ENCODE measurements around the gene BPGM.

BPGM gene

DNA sequence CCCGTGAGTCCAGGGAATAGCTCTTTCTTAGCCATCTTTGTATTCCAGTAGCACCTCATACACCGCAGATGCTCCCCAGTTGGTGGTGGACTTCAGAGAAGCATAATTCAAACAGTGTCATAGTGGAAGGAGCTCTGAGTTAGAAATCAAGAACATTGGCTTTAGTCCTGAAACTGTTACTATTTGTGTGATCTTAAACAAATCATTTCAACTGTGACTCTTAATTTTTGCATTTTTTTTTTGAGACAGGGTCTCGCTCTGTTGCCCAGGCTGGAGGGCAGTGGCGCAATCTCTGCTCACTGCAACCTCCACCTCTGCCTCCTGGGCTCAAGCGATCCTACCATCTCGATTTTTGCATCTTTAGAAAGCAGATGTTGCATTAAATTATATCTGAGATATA is 1.8 kb downstream of the BPGM start:
- ChIA-PET CTCF (interaction anchor here (0.6 to 8.3 kb wide), 9 partner anchors 10 to 521 kb away, joined by 3 to 90 read pairs (median 4); no protein-coding TSS in a partner anchor), POLR2A (interaction anchor here (3.3 kb wide), 1 partner anchor 21 kb away, joined by 25 read pairs; no protein-coding TSS in a partner anchor)
- H3K27ac ChIP-seq (ENCODE audit: insufficient read depth in 1 of 2, low read depth in 1 of 2, low read length in 2 of 2, poor library complexity in 1 of 2, severe bottlenecking in 2 of 2), result no peak overlapping the region
- no peaks in the 10 kb centered on the region for H3K27me3 ChIP-seq (replicated peaks in 2 of 5; ENCODE audit: control insufficient read depth in 4 of 5, insufficient read depth in 5 of 5, low read length in 4 of 5)
- no peaks in the 10 kb centered on the region for H3K9me3 ChIP-seq (ENCODE audit: control extremely low read depth in 1 of 5, control insufficient read depth in 4 of 5, insufficient read depth in 2 of 5, low read depth in 1 of 5, low read length in 4 of 5)
- no peak for DNase-seq
- no peaks in the 10 kb centered on the region for H3K36me3 ChIP-seq (ENCODE audit: control insufficient read depth in 4 of 4, insufficient read depth in 4 of 4, low read length in 3 of 4)
- H3K4me3 ChIP-seq (ENCODE audit: control insufficient read depth in 1 of 7, extremely low read depth in 1 of 7, insufficient read depth in 4 of 7, low read depth in 2 of 7, low read length in 6 of 7), result no peak overlapping the region
- WGBS (ENCODE audit: insufficient coverage), result 100% methylated on average over 2 of the region's 6 CpGs
- H3K4me1 ChIP-seq (ENCODE audit: control extremely low read depth in 1 of 4, control insufficient read depth in 4 of 4, insufficient read depth in 4 of 4, low read length in 3 of 4), result peaks cover 9 to 22% (median 15%) of the 10 kb centered on the region in 4 experiments

DNA sequence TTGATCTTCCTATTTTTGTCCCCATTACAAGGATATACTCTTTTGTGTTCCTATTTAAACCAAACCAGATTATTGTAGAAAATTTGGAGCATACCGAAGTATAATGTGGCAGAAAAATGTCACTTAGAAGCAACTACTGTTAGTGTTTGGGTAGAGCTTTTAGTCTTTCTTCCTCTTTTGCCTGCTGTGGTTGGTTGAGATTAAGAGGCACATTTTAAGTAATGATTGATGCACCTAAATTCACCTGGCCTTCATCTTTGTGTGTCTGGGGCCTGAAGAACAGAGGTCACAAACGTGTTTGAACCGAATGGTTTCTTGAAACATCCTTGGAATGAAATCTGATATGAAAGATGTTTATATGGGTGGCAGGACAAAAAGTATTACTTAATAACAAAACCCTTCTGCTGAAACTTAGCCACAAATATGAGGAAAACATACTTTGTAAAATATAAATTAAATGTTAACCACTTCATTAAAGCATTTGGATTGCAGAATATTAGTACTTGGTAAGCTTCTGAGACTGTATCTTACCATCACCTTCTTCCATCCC is 2.6 kb downstream of the BPGM start:
- WGBS (ENCODE audit: insufficient coverage), result no CpG with 5 or more reads among the region's 3 CpGs
- H3K27ac ChIP-seq (ENCODE audit: insufficient read depth in 1 of 2, low read depth in 1 of 2, low read length in 2 of 2, poor library complexity in 1 of 2, severe bottlenecking in 2 of 2), result no peak overlapping the region
- ChIA-PET POLR2A (no interaction called here), CTCF (interaction anchor here (0.6 to 8.3 kb wide), 6 partner anchors 8 to 52 kb away, joined by 3 to 90 read pairs (median 8); no protein-coding TSS in a partner anchor)
- no peaks in the 10 kb centered on the region for H3K9me3 ChIP-seq (ENCODE audit: control extremely low read depth in 1 of 5, control insufficient read depth in 4 of 5, insufficient read depth in 2 of 5, low read depth in 1 of 5, low read length in 4 of 5)
- H3K4me3 ChIP-seq (ENCODE audit: control insufficient read depth in 1 of 7, extremely low read depth in 1 of 7, insufficient read depth in 4 of 7, low read depth in 2 of 7, low read length in 6 of 7), result no peak overlapping the region
- DNase-seq, result peak in 2 of 3 donors; percentile 49 to 57
- H3K27me3 ChIP-seq (replicated peaks in 2 of 5; ENCODE audit: control insufficient read depth in 4 of 5, insufficient read depth in 5 of 5, low read length in 4 of 5), result no peaks in the 10 kb centered on the region
- H3K4me1 ChIP-seq (ENCODE audit: control extremely low read depth in 1 of 4, control insufficient read depth in 4 of 4, insufficient read depth in 4 of 4, low read length in 3 of 4), result peaks cover 9 to 22% (median 15%) of the 10 kb centered on the region in 4 experiments
- no peaks in the 10 kb centered on the region for H3K36me3 ChIP-seq (ENCODE audit: control insufficient read depth in 4 of 4, insufficient read depth in 4 of 4, low read length in 3 of 4)

DNA sequence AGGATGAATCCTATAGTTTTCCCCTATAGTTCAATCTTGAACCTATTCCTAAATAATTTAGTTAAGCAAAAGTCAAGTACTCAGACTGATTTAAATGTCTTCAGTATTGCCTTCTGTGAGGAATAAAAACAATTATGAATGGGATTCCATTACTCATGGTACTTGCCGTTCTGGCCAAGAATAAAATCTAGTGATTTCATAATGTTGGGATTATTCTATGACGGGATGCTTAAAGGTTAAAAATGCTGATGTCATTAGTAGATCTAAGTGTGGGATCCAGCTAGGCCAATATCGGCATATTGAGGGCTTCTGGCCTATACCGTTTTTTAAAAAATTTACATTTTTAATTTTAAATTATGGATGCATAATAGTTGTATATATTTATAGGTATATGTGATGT is 5.3 kb downstream of the BPGM start:
- Histone ChIP-seq H3K9me3 (ENCODE audit: control extremely low read depth in 1 of 5, control insufficient read depth in 4 of 5, insufficient read depth in 2 of 5, low read depth in 1 of 5, low read length in 4 of 5) (no peaks in the 10 kb centered on the region), H3K27ac (ENCODE audit: insufficient read depth in 1 of 2, low read depth in 1 of 2, low read length in 2 of 2, poor library complexity in 1 of 2, severe bottlenecking in 2 of 2) (no peak overlapping the region), H3K4me1 (ENCODE audit: control extremely low read depth in 1 of 4, control insufficient read depth in 4 of 4, insufficient read depth in 4 of 4, low read length in 3 of 4) (peaks cover 3 to 11% (median 6%) of the 10 kb centered on the region in 4 experiments), H3K27me3 (replicated peaks in 2 of 5; ENCODE audit: control insufficient read depth in 4 of 5, insufficient read depth in 5 of 5, low read length in 4 of 5) (no peaks in the 10 kb centered on the region), H3K36me3 (ENCODE audit: control insufficient read depth in 4 of 4, insufficient read depth in 4 of 4, low read length in 3 of 4) (peaks cover 0 to 2% (median 2%) of the 10 kb centered on the region in 4 experiments), H3K4me3 (ENCODE audit: control insufficient read depth in 1 of 7, extremely low read depth in 1 of 7, insufficient read depth in 4 of 7, low read depth in 2 of 7, low read length in 6 of 7) (no peak overlapping the region)
- POLR2A ChIA-PET, result interaction anchor here (1.2 kb wide), 1 partner anchor 39 kb away, joined by 3 read pairs; no protein-coding TSS in a partner anchor
- DNase-seq, result no peak
- WGBS (ENCODE audit: insufficient coverage), result 100% methylated on average over 1 of the region's 4 CpGs
- CTCF ChIA-PET, result no interaction called here

DNA sequence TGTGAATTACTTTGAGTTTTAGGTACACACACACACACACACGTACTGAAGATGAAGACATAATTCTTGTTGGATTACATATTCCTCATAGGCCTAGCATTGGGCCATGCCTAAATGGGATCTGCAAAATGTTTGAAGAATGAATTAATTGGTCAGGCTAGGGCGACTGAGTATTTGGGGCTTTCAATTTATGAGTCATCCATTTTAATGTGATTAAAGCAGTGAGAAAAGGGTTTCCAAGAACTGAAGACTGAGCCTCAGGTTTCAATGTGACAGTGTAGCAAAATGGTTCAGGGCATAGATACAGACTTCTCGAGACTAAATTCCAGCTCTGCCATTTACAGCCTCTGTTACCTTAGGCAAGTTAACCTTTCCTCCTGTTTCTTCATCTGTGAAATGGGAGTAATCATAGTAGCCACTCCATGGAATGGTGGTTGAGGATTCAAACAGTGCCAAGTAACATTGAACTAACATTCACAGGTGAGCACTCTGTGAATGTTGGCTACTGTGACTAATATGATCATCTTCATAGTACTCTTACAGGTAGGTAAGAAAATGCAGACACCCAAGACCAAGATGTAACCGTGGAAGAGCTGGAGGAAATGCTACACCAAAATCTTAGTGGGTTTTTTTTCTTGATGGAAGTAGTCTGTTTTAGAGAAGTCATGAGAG is 7.6 kb downstream of the BPGM start:
- POLR2A ChIA-PET, result interaction anchor here (0.7 kb wide), 1 partner anchor 23 kb away, joined by 4 read pairs; no protein-coding TSS in a partner anchor
- WGBS (ENCODE audit: insufficient coverage), result 83% methylated on average over 3 of the region's 4 CpGs
- H3K36me3 ChIP-seq (ENCODE audit: control insufficient read depth in 4 of 4, insufficient read depth in 4 of 4, low read length in 3 of 4), result peaks cover 0 to 2% (median 2%) of the 10 kb centered on the region in 4 experiments
- H3K9me3 ChIP-seq (ENCODE audit: control extremely low read depth in 1 of 5, control insufficient read depth in 4 of 5, insufficient read depth in 2 of 5, low read depth in 1 of 5, low read length in 4 of 5), result no peaks in the 10 kb centered on the region
- no peaks in the 10 kb centered on the region for H3K27me3 ChIP-seq (replicated peaks in 2 of 5; ENCODE audit: control insufficient read depth in 4 of 5, insufficient read depth in 5 of 5, low read length in 4 of 5)
- H3K4me1 ChIP-seq (ENCODE audit: control extremely low read depth in 1 of 4, control insufficient read depth in 4 of 4, insufficient read depth in 4 of 4, low read length in 3 of 4), result peaks cover 0 to 3% (median under 1%) of the 10 kb centered on the region in 4 experiments
- no peak for DNase-seq
- CTCF ChIA-PET, result interaction anchor here (0.8 to 1.8 kb wide), 3 partner anchors 9 to 21 kb away, joined by 3 to 6 read pairs (median 4); no protein-coding TSS in a partner anchor
- H3K27ac ChIP-seq (ENCODE audit: insufficient read depth in 1 of 2, low read depth in 1 of 2, low read length in 2 of 2, poor library complexity in 1 of 2, severe bottlenecking in 2 of 2), result no peak overlapping the region
- H3K4me3 ChIP-seq (ENCODE audit: control insufficient read depth in 1 of 7, extremely low read depth in 1 of 7, insufficient read depth in 4 of 7, low read depth in 2 of 7, low read length in 6 of 7), result no peak overlapping the region

DNA sequence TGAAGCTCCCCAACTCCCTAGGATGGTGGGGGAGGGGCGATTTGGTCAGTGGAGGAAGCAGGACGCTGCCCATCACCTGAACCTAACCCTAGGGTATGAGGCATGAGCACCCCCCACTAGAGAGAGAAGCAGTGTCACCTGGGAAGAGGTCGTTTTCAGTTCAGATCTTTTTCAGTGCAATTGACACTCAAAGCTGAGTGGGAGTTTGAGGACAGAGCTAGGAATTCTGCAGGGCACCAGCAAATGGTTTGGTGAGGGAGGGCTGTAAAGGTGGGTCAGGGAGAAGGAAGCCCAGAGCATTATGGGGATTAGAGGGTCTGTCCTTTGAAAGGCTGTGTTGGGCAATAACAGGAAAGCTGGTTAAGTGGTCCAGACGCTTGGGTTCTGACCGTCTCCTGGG is 10.9 kb downstream of the BPGM start:
- WGBS (ENCODE audit: insufficient coverage), result 94% methylated on average over 2 of the region's 5 CpGs
- no peak overlapping the region for H3K27ac ChIP-seq (ENCODE audit: insufficient read depth in 1 of 2, low read depth in 1 of 2, low read length in 2 of 2, poor library complexity in 1 of 2, severe bottlenecking in 2 of 2)
- H3K36me3 ChIP-seq (ENCODE audit: control insufficient read depth in 4 of 4, insufficient read depth in 4 of 4, low read length in 3 of 4), result peaks cover 3 to 9% (median 6%) of the 10 kb centered on the region in 4 experiments
- no peak overlapping the region for H3K4me3 ChIP-seq (ENCODE audit: control insufficient read depth in 1 of 7, extremely low read depth in 1 of 7, insufficient read depth in 4 of 7, low read depth in 2 of 7, low read length in 6 of 7)
- no peaks in the 10 kb centered on the region for H3K27me3 ChIP-seq (replicated peaks in 2 of 5; ENCODE audit: control insufficient read depth in 4 of 5, insufficient read depth in 5 of 5, low read length in 4 of 5)
- H3K9me3 ChIP-seq (ENCODE audit: control extremely low read depth in 1 of 5, control insufficient read depth in 4 of 5, insufficient read depth in 2 of 5, low read depth in 1 of 5, low read length in 4 of 5), result no peaks in the 10 kb centered on the region
- DNase-seq, result no peak
- ChIA-PET POLR2A (no interaction called here), CTCF (interaction anchor here (0.7 to 2.5 kb wide), 7 partner anchors 8 to 45 kb away, joined by 3 to 12 read pairs (median 5); no protein-coding TSS in a partner anchor)
- no peaks in the 10 kb centered on the region for H3K4me1 ChIP-seq (ENCODE audit: control extremely low read depth in 1 of 4, control insufficient read depth in 4 of 4, insufficient read depth in 4 of 4, low read length in 3 of 4)

DNA sequence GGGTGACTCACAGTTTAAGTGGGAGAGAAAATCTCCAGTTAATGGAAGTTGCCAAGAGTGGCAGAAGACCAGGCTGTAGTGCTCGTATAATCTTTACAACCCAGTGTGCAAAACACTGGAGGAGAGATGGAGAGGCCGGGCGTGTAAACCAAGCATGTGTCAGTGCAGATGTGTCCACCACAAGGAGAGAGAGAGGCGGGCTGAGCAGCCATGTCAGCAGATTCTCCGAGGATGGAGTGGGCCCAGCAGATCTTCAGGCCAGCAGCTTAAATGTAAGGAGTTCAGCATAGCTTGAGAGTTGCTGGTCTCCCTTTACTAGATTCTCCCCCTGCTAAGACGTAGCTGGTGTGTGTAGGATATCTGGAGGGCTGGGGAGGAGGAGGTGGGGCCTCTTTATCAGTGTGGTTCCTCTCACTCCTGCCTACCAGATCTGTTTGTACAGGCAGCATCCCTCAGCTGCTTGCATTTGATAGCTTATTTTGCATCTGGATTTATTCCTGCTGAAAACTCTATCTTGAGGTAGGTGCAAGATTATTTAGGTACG is 13.7 kb downstream of the BPGM start:
- Histone ChIP-seq H3K36me3 (ENCODE audit: control insufficient read depth in 4 of 4, insufficient read depth in 4 of 4, low read length in 3 of 4) (peaks cover 5 to 16% (median 9%) of the 10 kb centered on the region in 4 experiments), H3K9me3 (ENCODE audit: control extremely low read depth in 1 of 5, control insufficient read depth in 4 of 5, insufficient read depth in 2 of 5, low read depth in 1 of 5, low read length in 4 of 5) (no peaks in the 10 kb centered on the region), H3K4me3 (ENCODE audit: control insufficient read depth in 1 of 7, extremely low read depth in 1 of 7, insufficient read depth in 4 of 7, low read depth in 2 of 7, low read length in 6 of 7) (no peak overlapping the region), H3K27ac (ENCODE audit: insufficient read depth in 1 of 2, low read depth in 1 of 2, low read length in 2 of 2, poor library complexity in 1 of 2, severe bottlenecking in 2 of 2) (no peak overlapping the region), H3K27me3 (replicated peaks in 2 of 5; ENCODE audit: control insufficient read depth in 4 of 5, insufficient read depth in 5 of 5, low read length in 4 of 5) (no peaks in the 10 kb centered on the region), H3K4me1 (ENCODE audit: control extremely low read depth in 1 of 4, control insufficient read depth in 4 of 4, insufficient read depth in 4 of 4, low read length in 3 of 4) (no peaks in the 10 kb centered on the region)
- 91% methylated on average over 4 of the region's 7 CpGs for WGBS (ENCODE audit: insufficient coverage)
- CTCF ChIA-PET, result interaction anchor here (0.9 to 3.2 kb wide), 7 partner anchors 8 to 36 kb away, joined by 3 to 14 read pairs (median 4); partner anchors contain the start of gene BPGM
- no peak for DNase-seq
- POLR2A ChIA-PET, result interaction anchor here (0.6 kb wide), 1 partner anchor 14 kb away, joined by 3 read pairs; the partner anchor contains the start of gene BPGM

Measured in common myeloid progenitor, CD34-positive (primary cell).